Amniotic stem cell (primary cell): ENCODE results near the gene FBXO24.
"Not testable (repeated sequence)": the region's sequence is repeated elsewhere in the genome, so short reads cannot be mapped to it uniquely, and the experiment has no call there.

Experiments
- DNase-seq: peaks from one replicate; lab custom pipeline; 2025; lab: John Stamatoyannopoulos, UW

FBXO24 gene

DNA sequence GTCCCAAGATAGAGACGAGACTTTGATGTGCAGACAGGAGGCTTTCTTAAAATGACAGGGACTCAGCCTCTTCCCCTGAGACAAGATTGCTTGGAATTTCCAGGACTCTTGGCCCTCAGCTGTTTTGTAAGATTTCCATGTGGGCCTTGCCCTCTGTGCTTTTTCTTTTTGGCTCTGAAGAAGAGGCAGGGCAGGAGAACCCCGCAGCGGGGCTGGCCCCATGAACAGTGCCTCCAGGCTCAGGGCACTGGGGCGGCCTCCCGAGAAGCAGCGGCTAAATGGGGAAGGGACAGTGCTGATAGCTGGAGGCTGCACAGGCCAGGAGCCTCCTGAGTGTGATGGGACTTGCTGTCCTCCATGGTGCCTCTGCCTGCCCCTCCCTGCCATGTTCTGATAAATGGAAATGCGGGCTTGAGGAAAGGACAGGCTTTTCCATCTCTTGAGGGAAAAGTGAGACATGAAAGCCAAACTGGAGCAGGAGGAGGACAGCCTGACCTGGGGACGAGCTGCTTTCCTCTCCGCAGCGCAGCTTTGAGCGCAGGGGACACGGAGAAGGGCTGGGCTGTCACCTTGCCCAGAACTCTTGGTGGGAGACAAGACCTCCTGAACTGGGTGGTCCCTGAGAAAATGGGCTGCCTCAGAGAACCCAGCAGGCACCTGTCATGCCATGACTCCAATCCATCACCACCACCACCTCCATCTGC lies 24.5 kb upstream of the FBXO24 start:
- DNase-seq, result no peak

- DNase-seq, result no peak
These were observed 23.7 kb upstream of the FBXO24 start for GRCh38 chr7:100562195-100563099.

GRCh38 chr7:100563100-100563564 lies 23.0 kb upstream of the FBXO24 start:
- DNase-seq, result no peak

GRCh38 chr7:100563809-100564400 lies 22.2 kb upstream of the FBXO24 start:
- DNase-seq, result peak; percentile 60

GRCh38 chr7:100564405-100564804 lies 21.7 kb upstream of the FBXO24 start:
- DNase-seq, result not testable (repeated sequence)

DNA sequence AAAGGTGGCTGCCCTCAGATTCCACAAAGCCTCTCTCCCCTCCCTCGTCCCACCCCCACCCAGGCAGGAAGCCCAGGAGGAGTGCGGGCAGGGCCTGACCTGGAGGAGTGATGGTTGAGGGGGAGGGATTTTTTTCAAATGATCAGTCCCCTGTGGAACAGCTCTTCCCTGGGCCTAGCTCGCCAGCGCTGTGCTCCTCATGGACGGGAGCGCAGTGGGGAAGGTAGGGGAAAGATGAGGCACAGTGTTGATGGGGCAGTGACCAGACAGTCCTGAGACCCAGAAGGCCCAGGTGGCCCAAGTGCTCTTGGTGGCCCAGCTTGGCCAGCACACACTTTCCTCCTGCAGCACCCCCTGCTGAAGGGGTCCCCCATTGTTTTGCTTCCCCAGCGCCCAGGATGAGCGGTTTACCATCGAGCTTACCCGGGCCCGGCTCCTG lies 21.0 kb upstream of the FBXO24 start:
- DNase-seq, result no peak

- DNase-seq, result no peak
These were observed 20.1 kb upstream of the FBXO24 start for GRCh38 chr7:100566018-100566531.

DNA sequence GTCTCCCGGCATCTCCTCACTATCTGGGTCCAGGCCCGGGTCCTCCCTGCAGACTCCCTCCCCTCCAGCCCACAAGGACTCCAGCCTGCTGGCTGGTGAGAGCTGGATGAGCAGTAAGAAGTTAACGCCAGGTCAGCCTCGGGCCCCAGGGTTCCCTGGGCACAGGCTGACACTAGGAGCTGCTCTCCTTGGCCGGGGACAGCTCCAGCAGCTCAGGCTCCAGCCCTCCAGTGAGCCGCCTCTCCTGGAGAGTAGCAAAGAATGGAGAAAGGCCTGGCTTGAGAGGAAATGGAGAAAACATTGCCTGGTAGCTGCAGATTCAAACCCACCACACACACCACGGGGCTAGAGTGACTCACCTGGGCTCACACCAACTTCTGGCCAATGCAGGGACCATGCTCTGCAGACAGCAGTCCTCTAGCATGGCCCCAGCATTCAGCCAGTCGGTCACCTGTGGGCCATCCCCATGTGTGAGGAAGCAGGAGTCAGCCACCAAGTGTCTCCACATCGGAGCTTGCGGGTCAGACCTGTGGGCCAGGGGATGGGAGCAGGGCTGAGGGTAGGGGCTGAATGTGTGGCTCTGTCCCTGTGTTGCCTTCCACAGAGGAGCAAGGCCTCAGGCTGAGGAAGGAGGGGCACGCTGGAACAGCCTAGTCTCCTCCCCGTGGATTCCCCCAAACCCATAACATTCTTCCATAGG lies 18.9 kb upstream of the FBXO24 start:
- DNase-seq, result no peak

DNA sequence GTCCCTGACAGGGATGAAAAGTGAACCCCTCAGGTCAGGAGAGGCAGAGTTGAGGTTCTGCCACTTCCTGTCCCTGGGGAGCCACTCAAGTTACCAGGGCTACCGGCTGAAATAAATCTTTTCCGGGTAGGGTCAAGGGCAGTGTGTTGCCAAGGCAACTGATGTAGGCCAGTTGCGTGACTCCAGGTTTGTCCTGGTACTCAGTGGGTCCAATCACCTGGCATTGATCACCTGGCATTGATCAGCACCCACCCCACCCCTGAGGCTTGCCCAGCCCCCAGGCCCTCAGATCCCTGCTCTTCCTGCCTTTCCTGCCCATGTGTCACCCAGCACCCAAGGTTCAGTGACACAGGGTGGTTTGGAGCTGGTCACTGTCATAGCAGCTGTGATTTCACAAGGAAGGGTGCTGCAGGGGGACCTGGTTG lies 18.4 kb upstream of the FBXO24 start:
- no peak for DNase-seq

- DNase-seq, result no peak
These were observed 17.8 kb upstream of the FBXO24 start for GRCh38 chr7:100568176-100568895.

DNA sequence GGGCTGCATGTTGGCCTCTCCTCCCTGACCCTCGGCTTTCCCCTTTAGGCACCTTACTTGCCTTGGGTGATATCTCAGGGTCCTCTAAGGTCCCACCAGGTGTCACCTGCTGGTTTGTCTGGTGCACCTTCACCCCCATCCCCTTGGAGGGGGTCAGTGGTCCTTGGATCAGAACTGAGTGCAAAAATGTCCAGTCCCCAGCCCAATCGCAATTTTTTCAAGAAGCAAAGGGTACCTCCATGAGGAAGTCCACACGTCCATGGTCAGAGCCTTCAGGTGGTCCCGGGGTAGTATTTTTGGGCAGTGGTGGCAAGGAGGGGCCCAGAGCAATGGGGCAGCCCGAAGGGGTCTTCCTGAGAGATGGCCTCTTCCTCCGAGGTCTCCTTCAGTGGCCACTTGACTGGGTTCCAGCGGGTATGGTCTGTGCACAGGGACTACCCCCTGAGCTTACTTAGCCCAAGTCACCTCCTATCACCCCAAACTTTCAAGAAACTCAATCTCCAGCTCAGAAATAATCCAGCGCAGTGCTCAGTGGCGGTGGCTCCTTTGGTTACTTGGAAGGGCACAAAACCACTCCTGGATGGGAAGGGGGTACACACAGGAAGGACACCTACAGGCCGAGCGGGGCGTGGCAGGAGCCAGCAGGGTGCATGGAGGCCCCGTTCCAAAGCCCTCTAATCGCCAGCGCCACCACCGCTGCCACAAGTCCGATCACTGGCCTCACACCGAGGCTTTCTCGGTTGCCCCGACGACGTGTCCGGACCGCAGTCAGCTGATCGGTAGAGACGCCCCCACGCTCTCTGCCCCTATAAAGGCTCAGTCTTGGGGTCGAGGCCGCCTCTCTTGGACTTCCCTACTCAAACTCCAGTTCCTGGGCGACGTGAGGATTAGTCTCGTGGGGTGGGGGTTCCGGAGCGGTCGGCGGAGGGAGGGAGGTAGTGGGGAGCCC lies 17.0 kb upstream of the FBXO24 start:
- no peak for DNase-seq

GRCh38 chr7:100570954-100571828 lies 14.9 kb upstream of the FBXO24 start:
- DNase-seq, result no peak

GRCh38 chr7:100571829-100572116 lies 14.4 kb upstream of the FBXO24 start:
- no peak for DNase-seq

DNA sequence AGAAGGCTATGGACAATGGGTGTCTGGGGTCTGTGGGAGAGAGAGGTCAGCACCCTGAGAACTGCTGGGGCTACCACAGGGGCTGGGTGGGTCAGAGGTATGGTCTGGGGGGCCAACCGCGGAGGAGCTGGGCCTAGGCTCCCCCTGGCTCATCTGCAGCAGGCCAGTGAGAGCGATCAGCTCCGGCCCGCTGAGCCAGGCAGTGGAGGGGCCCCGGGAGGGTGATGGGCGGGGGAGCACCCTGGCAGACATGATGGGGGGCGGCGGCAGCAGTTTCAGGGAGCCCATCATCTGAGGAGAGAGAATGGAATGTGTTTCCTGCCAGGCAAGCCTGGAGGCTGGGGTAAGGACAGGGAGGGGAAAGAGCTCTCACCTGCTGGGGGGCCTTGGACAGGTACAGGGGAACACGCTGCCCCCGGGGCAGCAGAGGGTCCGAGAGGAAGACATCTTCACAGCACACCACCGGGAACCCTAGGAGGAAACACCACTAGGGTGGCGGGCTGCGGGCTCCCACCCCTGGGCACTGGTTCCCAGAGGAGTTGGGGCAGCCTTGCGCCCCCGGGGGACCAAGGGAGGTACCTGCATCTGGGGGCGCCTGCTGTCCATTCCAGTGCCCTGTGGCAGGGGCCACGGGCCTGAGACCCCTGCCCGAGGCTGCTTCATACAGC lies 13.7 kb upstream of the FBXO24 start:
- no peak for DNase-seq

- DNase-seq, result no peak
These were observed 13.0 kb upstream of the FBXO24 start for GRCh38 chr7:100572949-100573675.

- DNase-seq, result no peak
These were observed 12.3 kb upstream of the FBXO24 start, which contains the start of gene SAP25 for GRCh38 chr7:100573691-100574361. Gene SAP25 (minus strand): TSS chr7:100573900. CDS start chr7:100573742, 158 bp downstream.
